ENCODE measurements around the gene CDH4.

Gene CDH4

DNA sequence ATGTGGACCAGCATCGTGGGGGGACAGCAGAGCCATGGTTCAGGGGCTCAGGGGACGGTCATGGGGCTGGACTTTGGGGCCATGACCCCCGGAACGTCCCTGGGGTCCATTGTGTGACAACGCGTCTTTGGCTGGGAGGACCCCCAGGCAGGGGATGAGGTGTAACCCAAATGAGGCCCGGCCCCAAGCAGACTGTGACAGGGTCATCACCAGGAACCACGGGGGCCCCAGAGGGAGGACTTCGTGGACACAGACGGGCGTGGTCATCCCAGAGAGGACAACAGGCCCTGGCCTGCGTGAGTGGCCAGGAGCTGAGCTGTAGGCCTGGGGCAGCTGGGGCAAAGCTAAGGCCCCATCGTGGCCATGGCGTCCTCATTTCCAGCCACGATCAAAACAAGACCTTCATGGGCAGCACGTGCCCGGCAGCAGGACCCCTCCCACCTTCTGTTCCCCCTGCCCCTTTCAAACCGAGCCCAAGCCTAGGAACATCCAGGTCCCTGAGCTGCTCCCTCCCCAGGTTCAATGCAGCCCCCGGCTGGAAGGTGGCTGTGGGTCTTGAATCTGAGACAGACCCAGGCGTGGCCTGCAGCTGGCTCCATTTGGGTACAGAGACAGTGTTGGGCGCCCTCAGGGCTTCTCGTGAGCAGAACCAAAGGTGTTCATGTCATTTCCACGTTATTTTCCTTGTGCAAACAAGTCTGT lies 625.9 kb downstream of the CDH4 start:
- DNase-seq: no peak

DNA sequence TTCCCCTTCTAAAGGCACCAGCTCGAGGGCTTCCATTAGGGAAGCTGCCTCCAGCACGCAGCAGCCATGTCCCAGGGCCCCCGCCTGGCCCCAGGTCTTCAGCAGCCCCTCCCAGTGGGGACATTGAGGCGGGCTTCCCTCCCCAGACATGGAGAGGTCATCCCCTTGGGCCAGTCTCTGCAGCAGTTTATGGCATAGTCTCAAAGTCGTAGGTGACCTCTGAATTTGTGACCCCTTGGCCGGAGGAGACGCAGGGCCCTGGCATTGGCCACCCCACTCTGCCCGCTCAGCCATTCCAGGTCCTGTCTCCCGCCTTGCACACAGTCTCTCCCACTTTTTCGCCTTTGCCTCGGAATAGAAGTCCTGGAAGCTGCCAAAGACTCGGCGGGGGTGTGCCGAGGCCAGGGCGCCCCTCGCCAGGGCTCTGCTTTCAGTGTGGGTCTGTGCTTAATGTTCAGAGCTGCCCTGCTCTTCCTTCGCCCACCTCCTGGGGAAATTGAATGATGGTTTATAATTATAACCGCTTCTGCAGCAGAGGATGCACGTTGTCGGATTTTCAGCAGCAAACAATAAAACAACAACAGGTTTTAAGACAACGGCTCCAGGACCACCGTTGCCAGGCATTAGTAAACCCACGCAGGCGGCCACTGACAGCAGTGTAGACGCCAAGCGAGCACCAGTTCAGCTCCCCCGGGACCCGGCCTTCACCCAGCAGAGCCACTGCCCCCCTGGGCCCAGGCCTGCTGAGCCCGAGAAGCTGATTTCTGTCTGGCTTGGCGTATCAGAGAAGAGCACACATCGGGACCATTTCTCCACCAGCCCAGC lies 626.6 kb downstream of the CDH4 start:
- no peak for DNase-seq

DNA sequence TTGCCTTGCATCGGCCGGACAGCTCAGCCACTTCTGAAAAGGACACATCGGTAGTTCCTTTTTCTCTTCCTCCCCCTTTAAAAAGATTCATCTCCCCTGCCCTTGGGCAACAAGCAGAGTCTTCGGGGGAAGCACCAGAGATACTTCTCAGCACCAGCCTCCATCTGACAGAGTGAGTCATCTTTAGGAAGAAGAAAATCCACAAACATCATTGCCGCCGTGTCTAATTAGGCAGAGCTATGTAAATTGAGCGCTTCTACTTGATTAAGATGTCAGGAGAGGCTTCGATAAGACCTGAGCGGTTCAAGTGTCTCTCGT lies 627.2 kb downstream of the CDH4 start:
- DNase-seq: no peak

DNA sequence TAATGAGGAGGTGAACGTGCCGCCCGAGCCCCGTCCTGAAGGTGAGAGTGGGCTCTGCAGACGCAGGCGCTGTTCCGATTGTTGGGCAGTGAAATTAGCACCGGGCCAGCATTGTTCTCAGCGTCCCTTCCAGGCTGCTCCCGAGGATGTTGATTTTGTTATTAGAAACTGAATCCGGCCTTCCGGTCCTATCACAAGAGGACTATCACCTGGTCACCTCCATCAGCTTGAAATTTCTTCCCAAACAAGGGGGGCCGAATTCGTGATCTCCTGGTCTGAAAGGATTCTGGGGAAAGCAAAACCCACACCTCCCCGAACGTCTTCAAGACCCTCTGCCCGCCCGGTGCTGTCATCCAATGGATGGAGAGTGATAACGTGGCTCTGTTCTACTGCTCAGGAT lies 627.6 kb downstream of the CDH4 start:
- no peak for DNase-seq

DNA sequence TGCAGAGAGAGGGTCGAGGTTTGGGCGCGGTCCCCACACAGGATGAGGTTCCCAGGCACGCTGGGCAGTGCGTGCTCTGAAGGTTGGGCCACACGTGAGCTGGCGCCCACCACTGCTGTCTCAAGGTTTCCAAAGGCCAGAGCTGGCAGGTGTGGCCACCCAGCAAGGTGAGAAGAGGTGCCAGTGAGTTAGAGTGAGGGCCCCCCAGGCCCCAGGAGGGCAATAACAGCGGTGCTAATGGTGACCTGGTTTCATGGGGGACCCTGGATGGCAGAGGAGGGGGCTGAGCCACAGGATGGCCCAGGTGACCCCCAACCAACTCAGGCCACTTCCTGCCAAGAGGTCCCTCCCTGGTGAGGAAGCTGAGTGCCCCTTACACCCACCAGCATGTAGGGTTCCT lies 628.6 kb downstream of the CDH4 start:
- DNase-seq: no peak

DNA sequence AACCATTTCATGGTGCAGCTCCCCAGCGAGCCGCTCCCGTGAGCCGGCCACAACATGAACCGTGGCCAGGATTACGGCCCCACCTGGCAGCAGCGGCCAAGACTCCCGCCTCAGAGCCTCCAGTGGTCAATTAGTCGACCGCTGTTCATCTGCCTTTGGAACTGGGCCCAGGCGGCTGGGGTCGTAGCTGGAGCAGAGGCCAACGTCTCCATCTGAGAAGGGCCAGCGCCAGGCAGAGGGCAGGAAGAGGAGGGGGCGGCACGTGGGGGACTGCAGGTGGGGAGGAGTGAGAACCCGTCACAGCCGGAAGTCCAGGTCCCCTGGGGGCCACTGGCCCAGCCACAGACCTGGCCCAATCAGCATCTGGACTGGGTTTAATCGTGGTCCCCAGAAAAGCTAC lies 629.4 kb downstream of the CDH4 start:
- no peak for DNase-seq

DNA sequence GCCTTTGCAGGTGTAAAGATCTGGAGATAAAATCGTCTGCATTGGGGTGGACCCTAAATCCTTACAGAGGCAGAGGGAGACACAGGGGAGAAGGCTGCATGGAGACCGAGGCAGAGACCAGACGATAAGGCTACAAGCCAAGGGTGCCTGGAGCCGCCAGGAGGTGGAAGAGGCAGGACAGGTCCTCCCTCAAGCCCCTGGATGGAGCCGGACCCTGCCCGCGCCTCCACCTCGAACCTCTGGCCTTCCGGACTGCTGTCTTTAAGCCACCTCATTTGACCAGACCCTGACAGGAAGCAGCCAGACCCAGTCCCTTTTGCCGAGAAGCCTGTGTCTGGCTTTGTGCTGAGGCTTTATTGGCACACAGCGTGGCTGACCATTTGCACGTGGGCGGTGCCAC lies 629.8 kb downstream of the CDH4 start:
- DNase-seq: no peak

DNA sequence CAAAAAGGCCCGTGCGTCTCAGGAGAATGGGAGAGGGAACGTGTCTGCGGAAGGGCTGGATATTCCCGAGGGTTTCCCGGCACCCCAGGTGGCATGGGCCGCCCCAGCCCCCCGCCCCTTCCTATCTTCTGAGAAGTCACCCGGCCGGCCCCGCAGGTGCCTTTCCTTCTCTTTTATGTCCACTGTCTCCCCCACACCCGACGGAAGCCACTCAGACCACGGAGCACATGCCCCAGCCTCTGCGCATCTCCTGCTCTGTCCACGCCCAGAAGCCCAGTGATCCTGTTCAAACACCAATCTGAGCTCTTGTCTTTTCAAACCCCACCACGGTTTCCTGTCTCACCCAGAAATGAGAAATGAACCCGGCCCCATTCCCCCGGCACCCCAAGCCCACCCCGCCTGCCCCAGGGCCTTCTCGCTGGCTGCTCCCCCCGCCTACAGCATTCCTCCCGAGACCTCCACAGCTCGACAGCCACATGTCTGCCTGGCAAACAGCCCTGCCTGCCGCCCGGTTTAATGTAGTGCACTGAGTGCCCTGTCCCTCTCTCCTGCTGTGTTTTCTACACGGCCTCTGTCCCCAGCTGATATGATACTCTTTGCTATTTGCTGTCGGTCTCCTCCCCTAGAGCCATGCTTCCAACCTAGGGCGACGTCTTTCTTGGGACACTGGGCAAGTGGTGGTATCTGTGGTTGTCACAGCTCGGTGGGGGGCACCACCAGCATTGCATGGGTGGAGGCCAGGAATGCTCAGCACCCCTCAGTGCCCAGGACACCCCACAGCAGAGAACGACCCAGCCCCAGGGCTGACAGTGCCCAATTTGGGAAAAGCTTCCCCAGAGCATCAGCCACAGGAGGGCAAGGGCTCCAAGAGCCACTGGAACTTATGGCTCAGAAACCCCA lies 630.9 kb downstream of the CDH4 start:
- no peak for DNase-seq

DNA sequence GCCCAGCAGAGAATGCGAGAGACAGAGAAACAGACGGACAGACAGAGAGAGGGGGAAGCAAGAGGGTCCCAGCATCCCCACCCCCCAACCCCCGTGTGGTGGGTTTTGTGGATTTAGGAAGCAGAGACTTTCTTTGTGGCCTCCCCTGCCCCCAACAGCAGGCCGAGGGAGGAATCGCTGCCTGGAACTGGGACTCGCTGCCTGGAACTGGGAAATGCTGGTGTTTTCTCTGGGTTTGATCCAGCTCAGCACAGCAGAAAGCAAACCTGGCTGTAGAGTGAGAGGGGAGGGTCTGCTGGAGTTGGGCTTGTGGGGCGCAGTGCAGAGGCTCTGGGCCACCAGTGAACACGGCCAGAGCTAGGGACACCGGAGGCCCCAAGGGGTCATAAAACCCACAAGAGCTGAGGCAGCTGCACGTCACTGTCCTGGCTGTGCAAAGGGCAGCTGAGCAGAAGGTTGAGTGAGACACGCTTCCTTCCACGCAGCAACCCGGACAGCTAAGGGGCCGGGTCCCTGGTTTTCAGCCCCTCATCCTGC lies 631.9 kb downstream of the CDH4 start:
- no peak for DNase-seq

DNA sequence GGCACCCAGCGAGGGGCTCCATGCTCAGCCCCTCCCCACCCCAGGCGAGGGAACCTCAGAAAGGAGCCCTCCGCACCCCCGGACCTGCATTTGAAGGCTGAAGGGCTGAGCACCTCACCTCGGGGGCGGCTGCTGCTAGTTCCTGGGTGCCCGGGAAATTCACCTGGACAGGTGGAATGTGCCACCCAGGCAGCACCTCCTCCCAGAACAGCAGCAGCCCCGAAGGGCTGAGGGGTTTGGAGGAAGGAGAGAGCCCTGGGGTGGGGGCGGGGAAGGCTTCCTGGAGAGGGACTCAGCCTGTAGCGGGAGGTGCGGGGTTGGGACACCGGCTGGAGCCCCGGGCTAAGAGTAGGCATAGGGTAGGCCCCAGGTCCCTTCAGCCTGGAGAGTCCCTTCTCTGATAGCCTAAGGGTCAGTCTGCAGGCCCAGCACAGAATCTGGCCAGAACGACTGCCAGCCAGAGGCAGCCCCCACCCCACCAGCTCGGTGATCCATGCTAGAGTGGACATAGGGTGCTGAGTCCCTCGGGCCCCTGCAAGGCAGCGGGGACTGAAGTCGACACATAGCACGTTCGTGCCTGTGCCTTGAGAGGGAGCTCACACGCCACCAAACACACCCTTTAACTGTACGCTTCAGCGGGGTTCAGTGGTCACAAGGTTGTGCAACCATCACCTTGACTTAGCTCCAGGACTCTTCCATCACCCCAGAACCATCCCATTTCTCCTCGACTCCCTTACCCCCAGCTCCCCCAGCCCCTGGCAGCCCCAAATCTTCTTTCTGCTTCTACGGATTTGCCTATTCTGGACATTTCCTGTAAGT lies 632.7 kb downstream of the CDH4 start:
- DNase-seq: no peak

DNA sequence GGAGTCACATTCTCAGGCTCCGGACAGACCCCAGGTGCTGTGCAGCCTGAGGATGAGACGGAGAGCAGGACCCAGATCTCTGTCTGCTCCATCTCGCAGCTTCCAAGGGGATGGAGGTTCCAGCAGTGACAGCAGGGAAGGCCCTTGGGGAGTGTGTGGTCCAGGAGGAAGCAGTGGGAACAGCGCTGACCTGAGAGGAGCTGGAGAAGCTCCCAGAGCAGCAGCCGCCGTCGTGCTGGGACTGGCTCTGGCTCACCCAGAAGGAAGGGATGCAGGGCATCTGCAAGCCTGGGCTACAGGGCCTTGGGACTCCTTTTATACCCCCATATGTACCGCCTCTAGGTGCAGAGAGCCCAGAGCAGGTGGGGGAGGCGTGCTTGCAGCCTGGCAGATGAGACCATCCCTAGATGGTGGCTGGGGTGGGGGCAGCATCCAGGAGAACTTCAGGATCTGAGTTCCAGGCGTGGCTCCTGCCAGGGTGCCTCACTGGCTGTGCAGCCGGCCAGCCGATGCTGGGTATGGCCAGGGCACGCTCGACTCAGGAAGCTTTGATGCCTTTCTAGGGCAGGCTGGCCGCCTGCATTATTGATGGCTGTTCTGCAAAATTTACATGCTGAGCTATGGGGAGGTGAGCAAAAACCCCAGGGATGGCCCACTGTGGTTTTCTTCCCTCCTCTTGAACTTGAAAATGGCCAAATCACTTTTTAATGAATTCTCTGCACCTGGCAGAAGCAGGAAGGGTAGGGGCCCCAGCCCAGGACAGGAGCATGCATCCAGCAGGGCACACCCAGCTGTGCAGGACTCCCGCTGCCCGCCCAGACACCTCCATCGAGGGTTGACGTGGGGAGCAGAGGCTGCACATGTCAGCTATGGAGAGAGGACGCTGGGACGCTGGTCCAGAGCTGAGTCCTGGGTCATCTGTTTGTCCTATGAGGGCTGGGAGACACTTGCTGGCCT lies 634.0 kb downstream of the CDH4 start:
- no peak for DNase-seq

DNA sequence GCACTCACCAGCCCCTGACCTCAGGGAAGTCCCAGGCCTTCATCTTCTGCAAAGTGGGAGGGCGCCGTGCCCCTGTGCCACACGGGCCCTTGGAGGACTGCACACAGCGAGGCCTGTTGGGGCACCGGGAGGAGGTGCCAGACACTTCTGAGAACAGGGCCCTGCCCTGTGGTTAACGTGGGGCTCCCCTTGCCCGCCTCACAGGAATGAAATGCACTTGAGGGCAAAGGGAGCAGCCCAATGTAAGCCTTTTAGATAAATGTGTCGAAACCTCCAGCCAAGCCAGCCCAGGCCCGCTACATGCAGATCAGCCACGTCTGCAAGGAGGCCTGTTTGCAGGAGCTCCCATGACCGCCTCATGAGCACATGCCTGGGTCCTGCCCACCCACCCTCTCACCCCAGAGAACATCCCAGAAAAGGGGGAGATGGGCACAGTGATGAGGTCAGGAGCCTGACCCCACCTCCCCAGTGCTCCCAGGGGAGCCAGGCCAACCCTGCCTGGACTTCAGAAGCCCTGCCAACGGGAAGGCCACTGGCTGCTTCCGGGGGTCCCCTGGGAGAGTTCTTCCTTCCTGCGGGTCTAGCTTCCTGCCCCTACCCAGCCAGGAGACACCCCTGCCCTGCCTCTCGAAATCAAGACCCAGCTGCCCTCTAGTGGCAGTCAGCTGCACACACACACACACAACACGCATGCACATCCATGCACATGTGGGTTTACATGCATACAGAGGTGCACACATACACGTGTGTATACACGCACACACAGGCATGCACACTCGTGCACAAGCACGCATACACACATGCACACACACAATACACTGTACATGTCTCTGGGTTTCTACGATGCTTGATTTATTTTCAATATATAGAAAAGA lies 634.9 kb downstream of the CDH4 start:
- no peak for DNase-seq

DNA sequence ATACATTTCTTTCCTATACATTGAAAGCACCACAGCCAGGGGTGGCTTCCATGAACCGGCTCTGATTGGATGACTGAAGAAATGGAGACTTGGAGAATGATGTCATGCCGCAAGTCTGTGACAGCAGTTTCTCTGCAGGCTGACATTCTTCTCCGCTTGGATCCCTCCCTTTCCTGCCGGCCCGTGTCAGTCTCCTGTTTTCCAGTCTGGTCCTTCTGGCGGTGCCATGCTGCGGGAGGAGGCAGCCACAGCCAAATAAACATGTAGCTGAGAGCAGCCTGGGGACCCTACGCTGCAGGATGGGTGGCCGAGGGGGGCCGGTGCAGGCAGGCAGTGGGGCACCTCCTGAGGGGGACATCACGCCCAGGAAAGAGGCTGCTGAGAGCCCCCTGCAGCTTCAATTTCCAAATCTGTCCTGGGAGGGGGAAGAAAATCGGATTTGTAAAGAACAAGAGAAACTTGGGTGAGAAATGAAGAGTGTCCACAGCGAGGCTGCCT lies 635.6 kb downstream of the CDH4 start:
- no peak for DNase-seq

DNA sequence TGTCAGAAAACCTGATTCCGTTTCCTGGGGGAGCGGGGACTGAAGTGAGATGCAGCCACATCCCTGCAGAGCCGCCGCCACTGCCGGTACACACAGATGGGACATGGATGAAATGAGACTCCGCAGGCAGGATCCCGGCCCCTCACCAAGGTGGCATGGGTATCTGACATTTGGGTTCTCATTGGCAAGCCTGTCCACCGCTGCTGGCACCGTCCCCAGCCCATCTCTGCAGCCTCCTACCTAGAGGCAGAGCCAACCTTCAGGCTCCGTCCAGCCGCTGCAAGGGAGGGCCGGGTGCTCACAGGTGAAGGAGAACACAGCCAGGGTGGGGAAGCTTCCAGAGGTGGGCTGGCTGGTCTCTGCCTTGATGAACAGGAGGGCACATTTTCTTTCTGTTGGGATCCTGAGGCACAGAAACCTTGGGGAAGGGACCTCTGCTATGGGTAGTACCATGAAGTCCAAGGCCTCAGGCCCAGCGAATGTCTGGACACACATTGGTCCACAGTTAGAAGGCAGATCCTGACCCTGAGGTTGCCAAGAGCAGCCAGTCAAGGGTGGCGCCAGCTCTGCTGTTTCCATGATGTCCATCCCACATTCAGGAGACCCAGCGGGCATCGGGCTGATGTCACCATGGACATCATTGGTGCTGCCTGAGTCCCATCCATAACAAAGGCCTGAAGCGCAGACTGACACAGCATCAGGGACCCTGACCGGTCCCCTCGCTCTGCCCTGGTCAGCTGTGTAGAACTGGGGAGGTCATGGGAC lies 636.2 kb downstream of the CDH4 start:
- no peak for DNase-seq

DNA sequence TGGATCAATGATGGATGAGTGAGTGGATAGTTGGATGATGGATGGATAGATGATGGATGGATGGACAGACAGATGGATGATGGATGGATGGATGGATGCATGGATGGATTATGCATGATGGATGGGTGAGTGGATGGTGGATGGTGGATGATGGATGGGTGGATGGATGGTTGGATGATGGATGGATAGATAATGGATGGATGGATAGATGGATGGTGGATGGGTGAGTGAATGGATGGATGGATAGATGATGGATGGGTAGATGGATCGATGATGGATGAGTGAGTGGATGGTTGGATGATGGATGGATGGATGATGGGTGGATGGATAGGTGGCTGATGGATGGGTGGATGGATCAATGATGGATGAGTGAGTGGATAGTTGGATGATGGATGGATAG lies 637.6 kb downstream of the CDH4 start:
- DNase-seq: no peak

DNA sequence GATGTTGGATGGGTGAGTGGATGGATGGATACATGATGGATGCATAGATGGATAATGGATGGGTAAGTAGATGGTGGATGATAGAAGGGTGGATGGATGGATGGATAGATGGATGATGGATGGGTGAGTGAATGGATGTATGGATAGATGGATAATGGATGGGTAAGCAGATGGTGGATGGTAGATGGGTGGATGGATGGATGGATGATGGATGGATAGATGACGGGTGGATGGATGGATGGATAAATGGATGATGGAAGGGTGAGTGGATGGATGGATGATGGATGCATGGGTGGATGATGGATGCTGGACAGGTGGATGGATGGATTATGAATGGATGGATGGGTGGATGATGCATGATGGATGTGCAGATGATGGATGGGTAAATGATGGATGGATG lies 638.1 kb downstream of the CDH4 start:
- DNase-seq: no peak

DNA sequence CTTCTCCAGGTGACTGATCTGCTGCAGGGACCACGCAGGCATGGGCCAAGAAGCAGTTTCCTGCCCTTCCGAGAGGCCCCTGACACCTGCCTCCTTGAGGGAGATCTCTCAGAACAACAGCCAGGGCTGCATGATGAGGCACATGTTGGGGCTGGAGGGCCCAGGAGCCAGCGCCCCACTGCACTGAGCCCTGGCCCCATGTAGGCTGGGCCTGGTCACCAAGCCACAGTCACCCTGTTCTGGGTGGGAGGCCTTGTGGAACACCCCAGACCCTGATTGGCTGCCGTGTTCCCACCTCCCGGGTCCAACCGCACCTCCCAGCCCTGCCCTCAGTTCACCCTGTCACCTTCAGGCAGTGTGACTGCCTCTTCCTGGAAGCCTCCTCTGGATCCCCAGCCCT lies 639.4 kb downstream of the CDH4 start:
- no peak for DNase-seq

DNA sequence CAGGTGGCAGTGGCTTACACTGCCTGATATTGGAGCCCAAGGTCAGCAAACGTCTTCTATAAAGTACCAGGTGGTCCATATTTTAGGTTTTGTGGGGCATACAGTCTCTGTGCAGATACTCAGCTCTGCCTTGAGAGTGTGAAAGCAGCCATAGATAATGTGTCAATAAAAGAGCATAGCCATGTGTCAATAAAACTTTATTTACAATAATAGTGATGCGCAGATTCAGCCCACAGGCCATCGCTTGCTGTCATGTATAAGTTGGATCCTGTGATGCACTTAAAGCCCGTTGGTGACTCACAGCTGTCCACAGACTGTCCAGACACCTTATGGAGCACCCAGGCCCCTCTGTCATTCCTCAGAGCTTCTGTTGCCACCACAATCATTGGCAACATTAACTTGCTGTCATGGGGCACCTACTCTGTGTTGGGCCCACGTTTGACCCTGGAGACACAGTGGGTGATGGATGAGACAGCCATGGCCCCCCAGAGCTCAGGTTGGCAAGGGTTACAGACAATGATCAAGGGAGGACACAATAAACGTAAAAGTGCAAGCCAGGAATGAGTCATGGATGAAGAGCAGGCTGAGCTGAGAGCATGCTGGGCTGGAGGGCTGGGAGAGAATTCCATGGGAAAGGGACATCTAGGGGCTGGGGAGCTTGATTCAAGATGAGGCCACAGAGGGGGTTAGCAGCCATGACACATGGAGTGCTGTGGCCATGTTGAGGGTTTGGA lies 640.0 kb downstream of the CDH4 start:
- DNase-seq: no peak

DNA sequence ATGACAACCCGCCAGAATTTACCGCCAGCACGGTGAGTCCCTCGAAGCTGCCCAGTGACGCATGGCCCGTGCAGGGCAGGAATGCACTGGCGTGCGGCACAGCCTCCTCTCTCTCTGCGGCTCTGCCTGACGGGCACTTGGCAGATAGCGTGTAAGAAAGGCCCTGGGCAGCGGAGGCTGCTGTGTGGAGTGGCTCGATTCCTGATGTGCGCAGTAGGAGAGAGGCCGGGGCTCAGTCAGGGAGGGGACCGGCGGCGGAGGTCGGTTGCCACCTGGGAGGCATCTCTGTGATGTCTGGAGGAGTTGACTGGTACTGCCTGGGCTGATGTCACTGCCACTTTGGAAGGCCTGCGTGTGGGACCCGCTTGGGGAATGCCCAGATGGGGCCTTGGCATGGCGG lies 643.0 kb downstream of the CDH4 start:
- DNase-seq: no peak
